IPS-NIHi7 (cell line): ENCODE results near the gene PLCD1.

Experiments
- DNase-seq: peaks from one replicate; pipeline ENCODE4 v3.0.0; 2012; ENCODE audit warnings: mixed read lengths; ENCODE audit errors: extremely low spot score

Gene PLCD1

GRCh38 chr3:37964146-37964545 lies 65.3 kb downstream of the PLCD1 start:
- DNase-seq: no peak

DNA sequence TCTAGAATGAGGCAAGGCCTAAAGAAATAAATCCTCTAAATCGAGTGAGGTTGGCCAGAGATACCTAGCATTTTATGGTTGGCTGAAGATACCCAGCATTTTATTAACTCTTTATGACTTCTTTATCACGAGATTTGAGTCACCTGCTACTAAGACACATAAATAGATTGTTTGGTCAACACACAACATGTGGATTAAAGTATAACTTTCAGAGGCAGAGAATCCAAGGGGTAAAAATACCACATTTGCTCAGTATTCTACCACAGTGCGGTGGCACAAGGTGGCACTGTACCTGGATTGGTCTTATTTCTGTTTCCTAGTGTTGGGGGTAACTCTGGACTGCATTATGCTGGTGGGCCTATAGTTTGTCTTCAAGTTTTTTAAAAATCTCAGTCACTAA lies 65.8 kb downstream of the PLCD1 start:
- DNase-seq: no peak

- DNase-seq: no peak
Observed at GRCh38 chr3:37963016-37963415, 66.4 kb downstream of the PLCD1 start.

DNA sequence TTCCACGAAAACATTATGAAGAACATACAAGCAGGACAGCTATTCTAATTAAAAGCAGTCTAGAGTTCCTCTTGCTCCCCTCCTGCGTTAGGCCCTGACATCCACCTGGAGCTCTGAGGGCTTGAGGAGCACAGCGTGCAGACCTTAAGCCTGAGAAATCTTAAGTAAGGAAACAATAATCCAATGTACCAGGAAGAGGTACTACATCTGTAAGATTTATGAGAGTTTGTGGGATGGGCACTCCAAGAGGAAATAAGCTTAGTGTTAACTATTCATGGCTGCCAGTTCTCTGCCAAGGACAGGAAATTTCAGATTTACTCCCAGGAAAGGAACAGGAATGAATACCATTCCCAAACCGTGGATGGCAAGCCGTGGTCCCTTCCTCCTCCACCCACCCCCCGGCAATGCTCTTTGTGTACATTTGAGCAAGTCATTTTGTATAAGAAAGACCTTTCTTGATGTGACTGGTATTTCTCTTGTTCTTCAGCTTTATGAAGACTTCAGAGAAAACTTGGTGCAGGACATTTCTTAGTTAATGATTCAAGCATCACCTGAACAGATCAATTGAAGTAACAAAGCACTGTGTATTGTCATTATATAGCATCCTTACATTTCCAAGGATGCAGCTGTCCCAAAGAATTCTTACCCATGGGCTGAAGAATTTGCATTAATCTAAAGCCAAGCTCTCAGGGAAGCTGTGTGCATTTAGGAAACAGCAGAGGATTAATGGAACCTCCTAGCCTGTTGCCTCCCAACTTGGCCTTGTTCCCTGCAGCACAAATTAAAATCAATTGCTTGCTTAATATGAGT lies 67.6 kb downstream of the PLCD1 start:
- DNase-seq: no peak

DNA sequence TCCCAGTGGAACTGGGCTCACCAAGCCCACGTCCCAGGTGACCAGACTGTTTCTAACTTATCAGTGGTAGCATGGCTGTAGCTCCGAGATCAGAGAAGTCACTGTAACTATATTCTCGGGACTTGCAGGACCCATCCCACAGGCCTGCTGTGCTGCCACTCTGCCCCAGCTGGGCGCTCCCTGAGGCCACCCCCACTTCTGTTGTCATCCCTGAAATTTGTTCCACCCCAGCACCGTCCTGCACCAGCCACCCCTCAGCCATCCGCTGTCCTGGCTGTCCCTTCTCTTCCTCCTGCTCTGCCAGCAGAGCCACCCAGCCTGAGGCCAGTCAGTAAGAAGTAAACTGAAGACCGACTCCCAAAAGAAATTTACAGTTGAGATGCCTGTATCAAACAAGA lies 71.9 kb downstream of the PLCD1 start:
- DNase-seq: no peak
